SK-N-SH (cell line): Measurements from ENCODE around the gene SCO1. TPM values are rescaled to one million over a fixed set of nuclear protein-coding genes. Genes with fewer than 3 reads are reported as not detected.

ENCODE experiments used
- CTCF ChIA-PET: fragments of 300-600, 350-600 bp; formaldehyde crosslinking; extraction: SDS; loops from one replicate; lab custom pipeline; 2021; lab: Yijun Ruan, JAX
- POLR2A ChIA-PET: fragments of 350-600 bp; sonication (Branson Sonifier 250); formaldehyde crosslinking; extraction: SDS; loops from one replicate; lab custom pipeline; 2020; ENCODE audit warnings: antibody characterized with exemption, inconsistent platforms; lab: Yijun Ruan, JAX
- DNase-seq: peaks from one replicate; pipeline ENCODE4 v3.0.0; 2012
- H2AFZ ChIP-seq: fragments of 200-600 bp; sonication (generic); 2 replicates; pipeline ENCODE4 v1.8.1; 2016; ENCODE audit warnings: antibody characterized with exemption, mild to moderate bottlenecking, low read depth
- H3F3A ChIP-seq: fragments of 200-600 bp; sonication (generic); replicated peaks from 2 replicates; pipeline ENCODE3; 2016; ENCODE audit warnings: antibody characterized with exemption, mild to moderate bottlenecking; ENCODE audit not compliant: insufficient read depth
- H3K27ac ChIP-seq, 2 experiments: fragments of 200-500 bp in 1 of 2; fragments of 200-600 bp in 1 of 2; sonication (Bioruptor generic) in 1 of 2; sonication (generic), shearing (Covaris generic) in 1 of 2; 2 replicates each; pipeline versions ENCODE4 v1.5.1 to v1.6.1; 2014 to 2016; ENCODE audit warnings: low read depth in 2 of 2, inconsistent platforms in 1 of 2, low read length in 1 of 2, mild to moderate bottlenecking in 1 of 2, mixed read lengths in 1 of 2
- H3K27me3 ChIP-seq: fragments of 200-600 bp; sonication (generic), shearing (Covaris generic); 2 replicates; pipeline ENCODE4 v1.6.1; 2016; ENCODE audit warnings: mixed run types; ENCODE audit not compliant: insufficient read depth
- H3K36me3 ChIP-seq, 2 experiments: fragments of 200-500 bp in 1 of 2; fragments of 200-600 bp in 1 of 2; sonication (Bioruptor generic) in 1 of 2; sonication (generic) in 1 of 2; replicated peaks in 1 of 2; 2 replicates each; pipeline versions ENCODE3 to v1.5.1; 2014 to 2016; ENCODE audit warnings: low read length in 1 of 2, mild to moderate bottlenecking in 1 of 2; ENCODE audit not compliant: insufficient read depth in 2 of 2, control insufficient read depth in 1 of 2
- H3K4me1 ChIP-seq, 2 experiments: fragments of 200-500 bp in 1 of 2; fragments of 200-600 bp in 1 of 2; sonication (Bioruptor generic) in 1 of 2; sonication (generic), shearing (Covaris generic) in 1 of 2; 2 replicates each; pipeline versions ENCODE4 v1.5.1 to v1.6.1; 2014 to 2016; ENCODE audit warnings: low read depth in 1 of 2, low read length in 1 of 2, mixed run types in 1 of 2; ENCODE audit not compliant: insufficient read depth in 2 of 2, control insufficient read depth in 1 of 2
- H3K4me2 ChIP-seq: fragments of 200-600 bp; sonication (generic), shearing (Covaris generic); 2 replicates; pipeline ENCODE4 v1.6.1; 2017; ENCODE audit warnings: mixed run types
- H3K4me3 ChIP-seq, 2 experiments: fragments of 200-500 bp in 1 of 2; fragments of 200-600 bp in 1 of 2; sonication (Bioruptor generic) in 1 of 2; sonication (generic), shearing (Covaris generic) in 1 of 2; 2 replicates each; pipeline versions ENCODE4 v1.5.1 to v1.8.1; 2014 to 2016; ENCODE audit warnings: low read depth in 2 of 2, inconsistent platforms in 1 of 2, low read length in 1 of 2, mild to moderate bottlenecking in 1 of 2, mixed read lengths in 1 of 2, moderate library complexity in 1 of 2
- H3K79me2 ChIP-seq: fragments of 200-600 bp; sonication (generic); 2 replicates; pipeline ENCODE4 v1.8.1; 2017; ENCODE audit warnings: mild to moderate bottlenecking; ENCODE audit not compliant: insufficient read depth
- H3K9ac ChIP-seq: fragments of 200-600 bp; sonication (generic); 2 replicates; pipeline ENCODE4 v1.6.1; 2017; ENCODE audit warnings: mixed run types
- H3K9me2 ChIP-seq: fragments of 200-600 bp; sonication (generic); 2 replicates; pipeline ENCODE4 v1.6.1; 2017; ENCODE audit warnings: mixed run types
- H3K9me3 ChIP-seq: fragments of 200-600 bp; sonication (generic); 2 replicates; pipeline ENCODE4 v1.6.1; 2017; ENCODE audit warnings: mixed run types, mild to moderate bottlenecking, moderate library complexity
- H4K20me1 ChIP-seq: fragments of 200-600 bp; sonication (generic); 2 replicates; pipeline ENCODE4 v1.6.1; 2017; ENCODE audit warnings: mild to moderate bottlenecking, mixed run types; ENCODE audit not compliant: insufficient read depth
- EZH2phosphoT487 ChIP-seq: fragments of 200-600 bp; sonication (generic); IDR thresholded peaks from 2 replicates; pipeline ENCODE4 v1.6.1; 2017; ENCODE audit warnings: low read depth, mixed run types, mild to moderate bottlenecking, antibody characterized with exemption, moderate library complexity, borderline replicate concordance
- GABPA ChIP-seq: IDR thresholded peaks from 2 replicates; pipeline ENCODE4 v1.4.0; 2012; ENCODE audit warnings: low read depth, mild to moderate bottlenecking
- IRF3 ChIP-seq: fragments of 150-350 bp; IDR thresholded peaks from 2 replicates; pipeline ENCODE4 v1.6.1; 2016; ENCODE audit warnings: mild to moderate bottlenecking, low read depth, low read length
- JUND ChIP-seq: IDR thresholded peaks from 2 replicates; pipeline ENCODE4 v1.4.0; 2012
- MAX ChIP-seq: IDR thresholded peaks from 2 replicates; pipeline ENCODE4 v1.4.0; 2012; ENCODE audit warnings: low read depth
- NRF1 ChIP-seq: IDR thresholded peaks from 2 replicates; pipeline ENCODE4 v1.6.1; 2012; ENCODE audit warnings: low read depth, mild to moderate bottlenecking, low read length
- RAD21 ChIP-seq: IDR thresholded peaks from 2 replicates; pipeline ENCODE4 v1.6.1; 2012; ENCODE audit warnings: mild to moderate bottlenecking, low read length
- RCOR1 ChIP-seq: fragments of 150-350 bp; IDR thresholded peaks from 2 replicates; pipeline ENCODE4 v1.6.1; 2017; ENCODE audit warnings: antibody characterized with exemption, low read length
- RFX5 ChIP-seq: IDR thresholded peaks from 2 replicates; pipeline ENCODE4 v1.6.1; 2012; ENCODE audit warnings: mild to moderate bottlenecking, improper control_type of control experiment, low read length
- RXRA ChIP-seq: IDR thresholded peaks from 2 replicates; pipeline ENCODE4 v1.4.0; 2012; ENCODE audit warnings: low read depth, mild to moderate bottlenecking, borderline replicate concordance
- ZBTB33 ChIP-seq: IDR thresholded peaks from 2 replicates; pipeline ENCODE4 v1.4.0; 2012; ENCODE audit warnings: low read depth, borderline replicate concordance
- WGBS: methylation state at CpG from one replicate; pipeline ENCODE4 v1.1.6; 2017; ENCODE audit warnings: low lambda C conversion rate; 5-methylcytosine and 5-hydroxymethylcytosine counted together
- polyA plus RNA-seq, 3 experiments: library from polyadenylated mRNA; depleted of rRNA; stranded (reverse); fragments of >200 nt; gene quantifications; 2 replicates each; pipeline ENCODE4 v1.2.3, GENCODE V29; 2012
- TF ChIP-seq, protein P1 (sequence below): fragments of 150-350 bp; IDR thresholded peaks from 2 replicates; pipeline ENCODE4 v1.6.1; 2017; ENCODE audit warnings: antibody characterized with exemption, low read length, low read depth, borderline replicate concordance
- TF ChIP-seq, protein P2 (sequence below): IDR thresholded peaks from 2 replicates; pipeline ENCODE4; 2012

The SCO1 gene
- polyA plus RNA-seq, 1 of the 3 experiments (the other 2 are of a cell fraction): 28.6 TPM

GRCh38 chr17:10623737-10624338 is 73.5 kb downstream of the SCO1 start:
- DNase-seq: no peak
- Histone ChIP-seq H4K20me1 (no peaks in the 10 kb centered on the region), H3F3A (no peaks in the 10 kb centered on the region), H3K9me2 (no peaks in the 10 kb centered on the region), H3K4me3 (no peak overlapping the region), H3K4me2 (no peak overlapping the region), H3K79me2 (no peaks in the 10 kb centered on the region), H3K27ac (no peak overlapping the region), H3K9me3 (no peaks in the 10 kb centered on the region), H3K36me3 (no peaks in the 10 kb centered on the region), H2AFZ (no peak overlapping the region), H3K9ac (no peak overlapping the region), H3K27me3 (no peaks in the 10 kb centered on the region; the same call in 1 of the 2 replicates), H3K4me1 (no peaks in the 10 kb centered on the region)
- ChIA-PET CTCF (interaction anchor here (0.6 to 1.9 kb wide), 3 partner anchors 9 to 246 kb away, joined by 3 to 7 read pairs (median 5); no protein-coding TSS in a partner anchor), POLR2A (no interaction called here)
- no peak for TF ChIP-seq JUND
- TF ChIP-seq RAD21: no peak
- no peak for TF ChIP-seq ZBTB33
- no peak for TF ChIP-seq IRF3
- TF ChIP-seq GABPA: no peak
- no peak for TF ChIP-seq MAX
- WGBS: 54% methylated on average over 10 of the region's 10 CpGs

GRCh38 chr17:10622617-10623485 is 74.5 kb downstream of the SCO1 start:
- H3K27me3 ChIP-seq: no peaks in the 10 kb centered on the region; the same call in 1 of the 2 replicates
- no peak overlapping the region for H3K4me3 ChIP-seq
- DNase-seq: no peak
- no peaks in the 10 kb centered on the region for H3K9me3 ChIP-seq
- H3K4me2 ChIP-seq: no peak overlapping the region
- H3K79me2 ChIP-seq: no peaks in the 10 kb centered on the region
- H3K36me3 ChIP-seq: no peaks in the 10 kb centered on the region
- no peak overlapping the region for H3K9ac ChIP-seq
- H2AFZ ChIP-seq: no peak overlapping the region
- H4K20me1 ChIP-seq: no peaks in the 10 kb centered on the region
- ChIA-PET POLR2A (no interaction called here), CTCF (interaction anchor here (0.6 to 9.5 kb wide), 8 partner anchors 8 to 295 kb away, joined by 3 to 155 read pairs (median 3); no protein-coding TSS in a partner anchor)
- no peaks in the 10 kb centered on the region for H3F3A ChIP-seq
- WGBS: 37% methylated on average over 13 of the region's 14 CpGs
- H3K27ac ChIP-seq: no peak overlapping the region
- H3K9me2 ChIP-seq: no peaks in the 10 kb centered on the region
- H3K4me1 ChIP-seq: peaks cover 0 to 2% of the 10 kb centered on the region in 2 experiments; a peak in 1 of 4 replicates
- TF ChIP-seq ZBTB33: no peak
- TF ChIP-seq GABPA: no peak
- no peak for TF ChIP-seq EZH2phosphoT487
- TF ChIP-seq, protein P1, sequence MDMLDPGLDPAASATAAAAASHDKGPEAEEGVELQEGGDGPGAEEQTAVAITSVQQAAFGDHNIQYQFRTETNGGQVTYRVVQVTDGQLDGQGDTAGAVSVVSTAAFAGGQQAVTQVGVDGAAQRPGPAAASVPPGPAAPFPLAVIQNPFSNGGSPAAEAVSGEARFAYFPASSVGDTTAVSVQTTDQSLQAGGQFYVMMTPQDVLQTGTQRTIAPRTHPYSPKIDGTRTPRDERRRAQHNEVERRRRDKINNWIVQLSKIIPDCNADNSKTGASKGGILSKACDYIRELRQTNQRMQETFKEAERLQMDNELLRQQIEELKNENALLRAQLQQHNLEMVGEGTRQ: no peak
- TF ChIP-seq RCOR1: no peak
- TF ChIP-seq RXRA: no peak
- no peak for TF ChIP-seq RFX5
- TF ChIP-seq, protein P2, sequence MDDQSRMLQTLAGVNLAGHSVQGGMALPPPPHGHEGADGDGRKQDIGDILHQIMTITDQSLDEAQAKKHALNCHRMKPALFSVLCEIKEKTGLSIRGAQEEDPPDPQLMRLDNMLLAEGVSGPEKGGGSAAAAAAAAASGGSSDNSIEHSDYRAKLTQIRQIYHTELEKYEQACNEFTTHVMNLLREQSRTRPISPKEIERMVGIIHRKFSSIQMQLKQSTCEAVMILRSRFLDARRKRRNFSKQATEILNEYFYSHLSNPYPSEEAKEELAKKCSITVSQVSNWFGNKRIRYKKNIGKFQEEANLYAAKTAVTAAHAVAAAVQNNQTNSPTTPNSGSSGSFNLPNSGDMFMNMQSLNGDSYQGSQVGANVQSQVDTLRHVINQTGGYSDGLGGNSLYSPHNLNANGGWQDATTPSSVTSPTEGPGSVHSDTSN: no peak
- TF ChIP-seq RAD21: no peak
- TF ChIP-seq NRF1: no peak
